ENCODE measurements around the gene ADIPOR2.

Gene ADIPOR2

GRCh38 chr12:1716215-1716862 is 25.5 kb downstream of the ADIPOR2 start:
- TF ChIP-seq CTCF (IDR thresholded peaks at IDR 0.05; ENCODE audit: insufficient read depth, low read length, missing control alignments): no peak
- no peak overlapping the region for H3K4me3 ChIP-seq (ENCODE audit: low read depth, low read length)
- POLR2A ChIA-PET: no interaction called here
- CTCF ChIA-PET: no interaction called here
- no peak for DNase-seq (ENCODE audit: low read depth, low spot score)

GRCh38 chr12:1716911-1717310 is 26.0 kb downstream of the ADIPOR2 start:
- no peak for TF ChIP-seq CTCF (IDR thresholded peaks at IDR 0.05; ENCODE audit: insufficient read depth, low read length, missing control alignments)
- DNase-seq (ENCODE audit: low read depth, low spot score): no peak

GRCh38 chr12:1719139-1719538 is 28.3 kb downstream of the ADIPOR2 start:
- no peak overlapping the region for H3K4me3 ChIP-seq (ENCODE audit: low read depth, low read length)
- DNase-seq (ENCODE audit: low read depth, low spot score): no peak
- no peak for TF ChIP-seq CTCF (IDR thresholded peaks at IDR 0.05; ENCODE audit: insufficient read depth, low read length, missing control alignments)
- CTCF ChIA-PET: no interaction called here
- POLR2A ChIA-PET: no interaction called here

More at GRCh38 chr12:1716911-1717310, 26.0 kb downstream of the ADIPOR2 start:
- ChIA-PET CTCF (no interaction called here), POLR2A (no interaction called here)
- no peak overlapping the region for H3K4me3 ChIP-seq (ENCODE audit: low read depth, low read length)

- no peak overlapping the region for H3K4me3 ChIP-seq (ENCODE audit: low read depth, low read length)
- ChIA-PET POLR2A (no interaction called here), CTCF (interaction anchor here (0.9 kb wide), 1 partner anchor 71 kb away, joined by 3 read pairs; no protein-coding TSS in a partner anchor)
- TF ChIP-seq CTCF (IDR thresholded peaks at IDR 0.05; ENCODE audit: insufficient read depth, low read length, missing control alignments): no peak
- no peak for DNase-seq (ENCODE audit: low read depth, low spot score)
Observed at GRCh38 chr12:1720494-1720893, 29.6 kb downstream of the ADIPOR2 start.

- POLR2A ChIA-PET: no interaction called here
- TF ChIP-seq CTCF (IDR thresholded peaks at IDR 0.05; ENCODE audit: insufficient read depth, low read length, missing control alignments): no peak
- CTCF ChIA-PET: no interaction called here
- H3K4me3 ChIP-seq (ENCODE audit: low read depth, low read length): no peak overlapping the region
- no peak for DNase-seq (ENCODE audit: low read depth, low spot score)
Observed at GRCh38 chr12:1723721-1724120, 32.9 kb downstream of the ADIPOR2 start.

GRCh38 chr12:1724250-1724649 is 33.4 kb downstream of the ADIPOR2 start:
- no peak for DNase-seq (ENCODE audit: low read depth, low spot score)
- no peak overlapping the region for H3K4me3 ChIP-seq (ENCODE audit: low read depth, low read length)
- no peak for TF ChIP-seq CTCF (IDR thresholded peaks at IDR 0.05; ENCODE audit: insufficient read depth, low read length, missing control alignments)
- ChIA-PET CTCF (no interaction called here), POLR2A (no interaction called here)

Measured in AG04449 (cell line).